ENCODE data around the gene ABCC3. TPM values are rescaled to one million over a fixed set of nuclear protein-coding genes. Genes with fewer than 3 reads are reported as not detected.

Gene ABCC3
- total and polyA plus RNA-seq, 2 donors (not counting 3 experiments of a cell fraction or from before 2014, with no cell fraction given): 1.1 to 2.6 TPM

DNA sequence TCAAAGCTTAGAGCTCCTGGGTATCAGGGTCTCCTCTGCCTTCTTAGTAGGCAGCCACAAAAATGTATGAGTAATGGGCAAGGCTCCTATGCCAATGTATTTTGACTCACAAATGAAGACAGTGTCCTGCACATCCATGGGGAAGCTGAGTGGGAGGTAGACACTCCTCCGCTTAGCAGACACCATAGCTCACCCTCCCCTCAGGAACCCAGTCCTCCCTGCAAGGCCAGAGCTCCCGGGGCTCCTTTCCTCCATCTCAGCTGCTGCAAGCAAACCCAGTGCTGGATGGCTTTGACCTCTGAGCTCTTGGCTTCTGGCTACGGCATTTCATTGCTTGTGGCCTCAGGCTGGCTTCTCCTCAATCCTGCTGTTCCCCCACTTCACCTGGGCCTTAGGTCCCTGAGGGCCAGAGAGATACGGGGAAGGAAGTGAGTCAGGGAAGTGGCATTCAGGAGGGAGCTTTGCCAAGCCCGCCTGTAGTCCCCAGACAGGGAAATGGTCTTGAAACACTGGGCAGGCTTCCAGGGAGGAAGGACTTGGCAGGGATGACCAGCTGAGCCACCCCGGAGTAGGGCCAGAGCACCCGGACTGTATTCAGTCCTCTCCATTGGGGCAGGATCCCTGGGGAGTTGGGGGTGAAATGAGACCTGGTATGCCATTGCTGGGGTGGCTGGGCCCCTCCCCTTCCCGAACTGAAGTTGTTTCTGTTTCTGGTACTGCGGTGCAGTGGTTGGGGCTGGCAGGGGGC is 4.5 kb downstream of the ABCC3 start:
- POLR2A ChIA-PET: interaction anchor here (2.8 kb wide), 1 partner anchor 22 kb away, joined by 23 read pairs; no protein-coding TSS in a partner anchor
- intact Hi-C loops (cut with micrococcal nuclease) (loop anchor here (1.0 kb wide), 1 partner anchor 22 kb away; no protein-coding TSS in a partner anchor), dilution Hi-C loops (cut with MboI; ENCODE audit: extremely low pct_ligation_motif_present, low sequenced_read_pairs) (no loop called here)
- FAIRE-seq (peak; percentile 100), DNase-seq (ENCODE audit: low read depth, low spot score) (peak; percentile 93)
- Histone ChIP-seq H3K27me3 (ENCODE audit: control insufficient read depth in 2 of 2, insufficient read depth in 2 of 2, low read length in 2 of 2) (no peaks in the 10 kb centered on the region), H3K9me3 (replicated peaks; ENCODE audit: control insufficient read depth, insufficient read depth, low read length) (no peaks in the 10 kb centered on the region), H3K79me2 (ENCODE audit: control insufficient read depth, insufficient read depth, low read length) (no peaks in the 10 kb centered on the region), H3K4me1 (ENCODE audit: control insufficient read depth, extremely low read depth, insufficient read depth, low read length) (peaks cover 46% of the 10 kb centered on the region), H3K9ac (replicated peaks; ENCODE audit: extremely low read depth, insufficient read depth, low read length) (no peak overlapping the region), H3K4me3 (replicated peaks in 1 of 3; ENCODE audit: insufficient read depth in 1 of 3, low read depth in 1 of 3, low read length in 3 of 3) (no peak overlapping the region), H3K27ac (ENCODE audit: insufficient read depth, low read depth, low read length) (peak overlapping the region; percentile 72), H3K9me1 (replicated peaks; ENCODE audit: control insufficient read depth, extremely low read depth, insufficient read depth, low read length) (no peaks in the 10 kb centered on the region), H2AFZ (ENCODE audit: low read depth, low read length) (no peak overlapping the region), H4K20me1 (replicated peaks; ENCODE audit: control insufficient read depth, extremely low read depth, insufficient read depth, low read length) (no peaks in the 10 kb centered on the region), H3K36me3 (ENCODE audit: control insufficient read depth in 2 of 2, extremely low read depth in 1 of 2, insufficient read depth in 2 of 2, low read length in 2 of 2) (no peaks in the 10 kb centered on the region), H3K4me2 (ENCODE audit: insufficient read depth, low read length) (peak overlapping the region; percentile 36)
- no peak for TF ChIP-seq MYC (IDR thresholded peaks at IDR 0.05; ENCODE audit: low read depth, low read length)
- TF ChIP-seq GATA2 (IDR thresholded peaks at IDR 0.05; ENCODE audit: insufficient read depth, insufficient read length, low read depth, low read length): peak; percentile 66
- TF ChIP-seq, protein P1, sequence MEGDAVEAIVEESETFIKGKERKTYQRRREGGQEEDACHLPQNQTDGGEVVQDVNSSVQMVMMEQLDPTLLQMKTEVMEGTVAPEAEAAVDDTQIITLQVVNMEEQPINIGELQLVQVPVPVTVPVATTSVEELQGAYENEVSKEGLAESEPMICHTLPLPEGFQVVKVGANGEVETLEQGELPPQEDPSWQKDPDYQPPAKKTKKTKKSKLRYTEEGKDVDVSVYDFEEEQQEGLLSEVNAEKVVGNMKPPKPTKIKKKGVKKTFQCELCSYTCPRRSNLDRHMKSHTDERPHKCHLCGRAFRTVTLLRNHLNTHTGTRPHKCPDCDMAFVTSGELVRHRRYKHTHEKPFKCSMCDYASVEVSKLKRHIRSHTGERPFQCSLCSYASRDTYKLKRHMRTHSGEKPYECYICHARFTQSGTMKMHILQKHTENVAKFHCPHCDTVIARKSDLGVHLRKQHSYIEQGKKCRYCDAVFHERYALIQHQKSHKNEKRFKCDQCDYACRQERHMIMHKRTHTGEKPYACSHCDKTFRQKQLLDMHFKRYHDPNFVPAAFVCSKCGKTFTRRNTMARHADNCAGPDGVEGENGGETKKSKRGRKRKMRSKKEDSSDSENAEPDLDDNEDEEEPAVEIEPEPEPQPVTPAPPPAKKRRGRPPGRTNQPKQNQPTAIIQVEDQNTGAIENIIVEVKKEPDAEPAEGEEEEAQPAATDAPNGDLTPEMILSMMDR (IDR thresholded peaks at IDR 0.05; ENCODE audit: extremely low read depth in 1 of 2, insufficient read depth in 1 of 2, low read depth in 1 of 2, low read length in 2 of 2): no peak
- peak; percentile 76 for TF ChIP-seq JUN (IDR thresholded peaks at IDR 0.05; ENCODE audit: borderline replicate concordance, insufficient read depth, insufficient read length, low read depth)
- TF ChIP-seq POLR2AphosphoS5 (IDR thresholded peaks at IDR 0.05; ENCODE audit: insufficient read depth, low read depth, low read length): peak; percentile 85
- TF ChIP-seq EZH2 (IDR thresholded peaks at IDR 0.05; ENCODE audit: borderline replicate concordance, low read depth, low read length, severe bottlenecking): no peak
- TF ChIP-seq POLR2A (IDR thresholded peaks at IDR 0.05; ENCODE audit: low read depth, low read length): no peak
- TF ChIP-seq, protein P2, sequence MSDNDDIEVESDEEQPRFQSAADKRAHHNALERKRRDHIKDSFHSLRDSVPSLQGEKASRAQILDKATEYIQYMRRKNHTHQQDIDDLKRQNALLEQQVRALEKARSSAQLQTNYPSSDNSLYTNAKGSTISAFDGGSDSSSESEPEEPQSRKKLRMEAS (IDR thresholded peaks at IDR 0.05; ENCODE audit: insufficient read depth, insufficient read length): no peak
- peak; percentile 87 for TF ChIP-seq FOS (IDR thresholded peaks at IDR 0.05; ENCODE audit: borderline replicate concordance, insufficient read depth, low read length)
- BruUV-seq (replicated peaks): no TSS peak
- CTCF ChIA-PET: interaction anchor here (0.8 to 7.0 kb wide), 12 partner anchors 12 to 242 kb away, joined by 4 to 96 read pairs (median 8); partner anchors contain the start of gene LRRC59

Measured in endothelial cell of umbilical vein (primary cell).